RWPE1 (cell line): ENCODE measurements around the gene IHH.

Experiments
- CTCF ChIA-PET: fragments of 350-600 bp; sonication (Branson Sonifier 250); formaldehyde crosslinking; extraction: SDS; loops from one replicate; lab custom pipeline; 2021; lab: Yijun Ruan, JAX
- POLR2A ChIA-PET: fragments of 400-600 bp; formaldehyde crosslinking; extraction: SDS; loops from one replicate; lab custom pipeline; 2020; ENCODE audit warnings: antibody characterized with exemption; ENCODE audit not compliant: low non-redundant PET; lab: Yijun Ruan, JAX
- DNase-seq: peaks from one replicate; pipeline ENCODE4 v3.0.0; 2012; ENCODE audit warnings: low spot score
- H3K27ac ChIP-seq: fragments of 450-650 bp; 2 replicates; pipeline ENCODE4 v1.5.1; 2017
- TF ChIP-seq, protein P1 (sequence below): fragments of 450-650 bp; conservative IDR thresholded peaks from 2 replicates; pipeline ENCODE4 v1.5.1; 2017; ENCODE audit warnings: low read depth, mild to moderate bottlenecking

IHH gene

DNA sequence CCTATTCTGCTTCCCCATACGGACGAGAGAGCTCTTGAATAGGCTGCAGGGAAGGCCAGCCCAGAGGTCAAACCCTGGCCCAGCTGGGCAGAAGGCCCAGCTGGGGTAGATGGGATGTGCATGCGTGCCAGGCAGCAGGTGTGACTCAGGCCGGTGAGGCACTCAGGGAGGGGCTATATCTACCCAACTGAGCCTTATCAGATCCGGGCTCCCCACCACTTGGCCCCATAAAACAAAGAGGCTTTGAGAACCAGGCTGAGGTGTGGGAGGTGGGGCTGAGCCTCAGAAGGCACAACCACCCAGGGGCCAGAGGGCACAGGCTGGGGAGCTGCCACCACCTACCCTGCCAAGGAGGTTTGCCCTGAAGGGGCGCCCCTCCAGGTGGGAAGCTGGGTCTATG lies 11.4 kb downstream of the IHH start:
- CTCF ChIA-PET, result interaction anchor here (0.7 to 1.5 kb wide), 2 partner anchors 19 to 364 kb away, joined by 3 to 4 read pairs; no protein-coding TSS in a partner anchor
- DNase-seq, result no peak
- TF ChIP-seq, protein P1, sequence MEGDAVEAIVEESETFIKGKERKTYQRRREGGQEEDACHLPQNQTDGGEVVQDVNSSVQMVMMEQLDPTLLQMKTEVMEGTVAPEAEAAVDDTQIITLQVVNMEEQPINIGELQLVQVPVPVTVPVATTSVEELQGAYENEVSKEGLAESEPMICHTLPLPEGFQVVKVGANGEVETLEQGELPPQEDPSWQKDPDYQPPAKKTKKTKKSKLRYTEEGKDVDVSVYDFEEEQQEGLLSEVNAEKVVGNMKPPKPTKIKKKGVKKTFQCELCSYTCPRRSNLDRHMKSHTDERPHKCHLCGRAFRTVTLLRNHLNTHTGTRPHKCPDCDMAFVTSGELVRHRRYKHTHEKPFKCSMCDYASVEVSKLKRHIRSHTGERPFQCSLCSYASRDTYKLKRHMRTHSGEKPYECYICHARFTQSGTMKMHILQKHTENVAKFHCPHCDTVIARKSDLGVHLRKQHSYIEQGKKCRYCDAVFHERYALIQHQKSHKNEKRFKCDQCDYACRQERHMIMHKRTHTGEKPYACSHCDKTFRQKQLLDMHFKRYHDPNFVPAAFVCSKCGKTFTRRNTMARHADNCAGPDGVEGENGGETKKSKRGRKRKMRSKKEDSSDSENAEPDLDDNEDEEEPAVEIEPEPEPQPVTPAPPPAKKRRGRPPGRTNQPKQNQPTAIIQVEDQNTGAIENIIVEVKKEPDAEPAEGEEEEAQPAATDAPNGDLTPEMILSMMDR, result no peak
- H3K27ac ChIP-seq, result no peak overlapping the region
- POLR2A ChIA-PET, result no interaction called here

DNA sequence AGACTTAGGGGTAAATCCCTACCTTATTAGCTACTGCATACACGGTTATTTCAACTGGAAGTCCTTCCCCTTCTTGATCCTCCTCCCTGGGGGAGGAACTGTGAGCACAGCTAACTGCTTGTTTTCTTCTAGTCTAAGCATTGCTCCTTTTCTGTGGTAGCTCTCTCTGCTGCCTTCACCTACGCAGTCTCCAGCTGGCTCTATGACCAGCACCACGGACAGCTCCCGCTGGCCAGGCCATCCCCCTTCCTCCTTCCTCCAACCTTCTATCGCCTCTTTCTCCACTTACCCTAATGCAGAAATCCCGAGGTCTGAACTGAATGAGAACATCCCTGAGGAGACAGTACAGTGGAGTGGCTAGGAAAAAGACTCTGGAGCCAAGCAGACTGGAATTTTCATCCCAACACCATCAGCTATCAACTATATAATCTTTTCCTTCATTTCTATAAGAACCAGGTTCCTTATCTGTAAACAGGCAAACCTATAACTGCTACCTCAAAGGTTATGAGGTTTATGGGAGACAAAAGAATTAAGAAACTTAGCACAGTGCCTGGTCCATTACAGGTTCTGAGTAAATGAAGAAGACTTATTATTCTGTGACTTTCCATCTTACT lies 14.7 kb downstream of the IHH start:
- TF ChIP-seq, protein P1, result no peak
- DNase-seq, result peak; percentile 48
- H3K27ac ChIP-seq, result no peak overlapping the region
- CTCF ChIA-PET, result no interaction called here
- POLR2A ChIA-PET, result interaction anchor here (0.6 kb wide), 1 partner anchor 207 kb away, joined by 7 read pairs; the partner anchor contains the start of gene TUBA4B

DNA sequence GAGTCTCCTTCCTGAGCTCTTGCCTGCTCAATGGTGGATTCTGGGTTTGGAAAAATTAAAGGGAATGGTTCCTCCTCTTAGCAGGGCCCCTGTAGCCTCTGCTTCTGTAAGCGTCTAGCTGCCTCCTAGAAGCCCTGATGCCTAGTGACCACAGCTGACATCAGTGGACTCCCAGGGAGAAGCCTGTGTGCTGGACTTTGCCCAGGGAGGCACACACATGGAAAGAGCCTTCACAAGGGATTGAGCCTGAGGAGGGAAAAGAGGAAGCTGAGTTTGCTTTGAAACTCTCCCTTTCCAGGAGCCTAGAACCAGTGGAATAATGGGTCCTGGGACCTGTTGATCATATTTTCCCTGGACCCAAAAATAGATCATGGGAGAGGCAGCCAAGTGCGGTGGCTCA lies 18.0 kb downstream of the IHH start:
- POLR2A ChIA-PET, result no interaction called here

DNA sequence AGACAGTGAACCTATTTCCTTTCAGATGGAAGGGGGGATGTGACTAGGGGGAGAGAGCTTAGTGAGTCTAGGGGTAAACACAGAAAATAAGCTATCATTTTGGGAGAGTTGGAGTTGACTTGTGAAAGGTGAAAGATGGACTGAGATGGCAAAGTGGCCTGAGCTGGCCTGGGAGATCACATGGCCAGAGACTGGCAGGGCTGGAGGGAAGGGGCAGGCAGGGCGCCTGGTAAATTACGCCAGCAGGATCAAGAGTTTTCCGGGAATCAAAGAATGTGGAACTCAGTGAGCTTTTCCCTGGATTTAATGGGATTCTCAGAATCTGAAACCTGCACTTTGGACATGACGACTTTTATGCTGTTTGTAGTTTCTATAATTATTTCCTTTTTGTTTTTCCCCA lies 18.6 kb downstream of the IHH start:
- CTCF ChIA-PET, result interaction anchor here (0.6 to 2.1 kb wide), 6 partner anchors 13 to 78 kb away, joined by 3 to 12 read pairs (median 4); no protein-coding TSS in a partner anchor
- POLR2A ChIA-PET, result no interaction called here
- TF ChIP-seq, protein P1, result no peak
- no peak for DNase-seq
- no peak overlapping the region for H3K27ac ChIP-seq

More for the DNA sequence above, 18.0 kb downstream of the IHH start:
- no peak overlapping the region for H3K27ac ChIP-seq
- TF ChIP-seq, protein P1, result no peak
- no peak for DNase-seq
- CTCF ChIA-PET, result interaction anchor here (0.7 to 2.1 kb wide), 5 partner anchors 13 to 63 kb away, joined by 3 to 12 read pairs (median 4); no protein-coding TSS in a partner anchor

DNA sequence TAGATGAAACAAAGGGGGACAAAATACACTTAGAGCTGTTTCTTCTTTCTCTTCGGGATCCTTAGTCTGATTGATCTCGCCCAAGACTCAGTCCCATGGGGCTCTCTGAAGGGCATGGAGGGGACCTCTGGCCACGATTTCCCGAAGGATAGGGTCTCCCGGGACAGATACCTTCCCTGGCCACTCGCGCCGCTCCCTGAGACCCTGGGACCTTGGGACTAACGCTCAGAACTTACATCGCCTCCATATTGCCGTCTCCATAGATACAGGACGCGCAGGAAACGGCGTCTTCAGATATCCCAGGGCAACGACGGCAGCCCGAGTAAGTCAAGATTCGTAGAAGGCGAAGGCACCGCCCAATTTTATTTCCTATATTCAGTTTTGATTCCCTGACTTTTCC lies 19.5 kb downstream of the IHH start, which contains the start of gene CFAP65:
TSS of gene CFAP65 (minus strand) at position 265 of the 400 bp plus-strand sequence. CDS start 2,468 bp downstream, outside the sequence.
- TF ChIP-seq, protein P1, result no peak
- no peak within 1 kb of the TSS for H3K27ac ChIP-seq
- ChIA-PET POLR2A (no interaction called here), CTCF (interaction anchor here (0.6 to 2.1 kb wide), 8 partner anchors 12 to 78 kb away, joined by 3 to 12 read pairs (median 6); no protein-coding TSS in a partner anchor)
- DNase-seq, result peak; percentile 57

DNA sequence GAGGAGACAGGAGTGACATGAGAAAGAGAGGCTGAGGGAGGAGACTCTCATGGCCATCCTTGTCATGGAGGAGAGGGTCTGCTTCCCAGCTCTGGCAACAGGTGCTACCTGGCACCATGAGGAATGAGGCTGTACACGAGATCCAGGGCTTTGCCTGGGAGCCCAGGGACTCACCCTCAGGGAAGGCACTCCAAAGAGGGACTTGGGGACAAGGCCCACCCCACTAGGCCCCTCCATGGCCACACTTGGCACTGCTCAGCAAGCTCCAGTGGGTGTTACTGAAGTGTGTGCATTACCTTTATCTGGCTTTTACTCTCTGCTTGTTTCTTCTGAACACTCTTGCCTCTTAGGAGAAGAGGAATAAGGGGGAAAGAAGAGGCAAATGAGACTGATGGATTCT lies 22.1 kb downstream of the IHH start:
- no peak for DNase-seq
- ChIA-PET CTCF (interaction anchor here (0.6 to 1.6 kb wide), 4 partner anchors 9 to 96 kb away, joined by 4 to 5 read pairs (median 5); no protein-coding TSS in a partner anchor), POLR2A (no interaction called here)
- H3K27ac ChIP-seq, result no peak overlapping the region
- TF ChIP-seq, protein P1, result no peak
